Transverse colon (tissue), 4 donors: ENCODE measurements around the gene PSAT1.

Source experiments
- CTCF ChIP-seq, 5 experiments: fragments of 200-600 bp in 3 of 5; fragments of 450-650 bp in 2 of 5; sonication (generic) in 3 of 5; IDR thresholded peaks; 1 replicate in 2 of 5; 2 replicates in 3 of 5; pipeline ENCODE4 v1.5.1; 2016 to 2017; ENCODE audit warnings: antibody characterized with exemption in 5 of 5, inconsistent platforms in 3 of 5, mild to moderate bottlenecking in 2 of 5, moderate library complexity in 1 of 5
- POLR2A ChIP-seq: fragments of 450-650 bp; IDR thresholded peaks from one replicate; pipeline ENCODE4 v1.6.1; 2016; ENCODE audit warnings: antibody characterized with exemption, mild to moderate bottlenecking, moderate library complexity
- POLR2AphosphoS5 ChIP-seq, 3 donors: sonication (generic); formaldehyde crosslinking; IDR thresholded peaks; one replicate each; pipeline ENCODE4 v1.6.1; 2016; ENCODE audit warnings: antibody characterized with exemption in 3 of 3

GRCh38 chr9:78289474-78289873, 7.5 kb upstream of the PSAT1 start:
- no peak for TF ChIP-seq CTCF (IDR thresholded peaks at IDR 0.05)
- TF ChIP-seq POLR2AphosphoS5 (IDR thresholded peaks at IDR 0.05) = no peak
- TF ChIP-seq POLR2A = no peak
